Measurements from ENCODE around the gene PPP3CA.

DNA sequence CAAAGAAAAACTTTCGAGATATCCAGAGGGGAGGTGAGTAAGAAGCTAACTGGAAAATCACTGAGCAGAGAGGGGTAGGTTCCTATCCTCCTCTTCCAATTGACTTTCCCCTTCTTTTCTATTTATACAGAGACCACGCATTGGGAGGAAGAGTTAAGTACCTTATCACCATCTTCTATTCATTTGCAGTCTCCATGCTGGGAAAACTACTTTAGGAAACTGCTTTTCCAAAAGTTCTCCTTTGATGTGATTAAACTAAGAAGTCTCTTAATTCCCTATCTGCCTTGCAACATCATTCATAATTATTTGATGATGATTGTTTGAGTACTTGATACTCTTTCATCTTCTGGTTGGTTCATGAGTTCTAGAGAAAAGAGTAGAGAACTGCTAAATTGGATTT lies 306.6 kb downstream of the PPP3CA start:
- TF ChIP-seq SUZ12 (IDR thresholded peaks at IDR 0.05) (no peak), FOXA1 (IDR thresholded peaks at IDR 0.05) (no peak), FOXM1 (IDR thresholded peaks at IDR 0.05; ENCODE audit: borderline replicate concordance) (no peak), ELF4 (IDR thresholded peaks at IDR 0.05) (no peak), HDGF (IDR thresholded peaks at IDR 0.05; ENCODE audit: borderline replicate concordance) (no peak), LEF1 (IDR thresholded peaks at IDR 0.05; ENCODE audit: borderline replicate concordance) (no peak), SP1 (IDR thresholded peaks at IDR 0.05) (no peak), CTBP1 (IDR thresholded peaks at IDR 0.05; ENCODE audit: borderline replicate concordance) (no peak), NFRKB (IDR thresholded peaks at IDR 0.05) (no peak), ZNF384 (IDR thresholded peaks at IDR 0.05) (no peak)
- TF ChIP-seq, protein P1, sequence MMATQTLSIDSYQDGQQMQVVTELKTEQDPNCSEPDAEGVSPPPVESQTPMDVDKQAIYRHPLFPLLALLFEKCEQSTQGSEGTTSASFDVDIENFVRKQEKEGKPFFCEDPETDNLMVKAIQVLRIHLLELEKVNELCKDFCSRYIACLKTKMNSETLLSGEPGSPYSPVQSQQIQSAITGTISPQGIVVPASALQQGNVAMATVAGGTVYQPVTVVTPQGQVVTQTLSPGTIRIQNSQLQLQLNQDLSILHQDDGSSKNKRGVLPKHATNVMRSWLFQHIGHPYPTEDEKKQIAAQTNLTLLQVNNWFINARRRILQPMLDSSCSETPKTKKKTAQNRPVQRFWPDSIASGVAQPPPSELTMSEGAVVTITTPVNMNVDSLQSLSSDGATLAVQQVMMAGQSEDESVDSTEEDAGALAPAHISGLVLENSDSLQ (IDR thresholded peaks at IDR 0.05): no peak

Measured in HEK293T (cell line).